ENCODE measurements around the gene TAC1.
"Not testable (repeated sequence)": the region's sequence is repeated elsewhere in the genome, so short reads cannot be mapped to it uniquely, and the experiment has no call there.

Gene TAC1

DNA sequence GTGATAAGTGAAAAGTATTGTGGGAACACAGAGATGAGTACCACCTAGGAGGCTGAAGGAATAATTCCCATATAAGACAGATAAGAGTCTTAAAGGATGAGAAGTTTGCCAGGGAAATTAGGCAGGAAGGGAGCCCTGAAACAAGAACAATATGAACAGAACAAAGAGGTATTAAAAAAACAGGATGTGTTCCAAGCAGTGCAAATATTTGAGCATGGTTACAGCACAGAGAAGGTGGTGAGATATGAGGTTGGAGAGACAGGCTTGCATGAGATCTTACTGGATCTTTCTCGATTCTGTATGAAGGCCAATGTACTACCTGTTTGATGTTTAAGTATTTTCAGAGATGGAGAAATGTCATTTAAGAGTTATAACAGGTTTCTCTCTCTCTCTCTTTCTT lies 20.3 kb downstream of the TAC1 start:
- TF ChIP-seq, protein P1, sequence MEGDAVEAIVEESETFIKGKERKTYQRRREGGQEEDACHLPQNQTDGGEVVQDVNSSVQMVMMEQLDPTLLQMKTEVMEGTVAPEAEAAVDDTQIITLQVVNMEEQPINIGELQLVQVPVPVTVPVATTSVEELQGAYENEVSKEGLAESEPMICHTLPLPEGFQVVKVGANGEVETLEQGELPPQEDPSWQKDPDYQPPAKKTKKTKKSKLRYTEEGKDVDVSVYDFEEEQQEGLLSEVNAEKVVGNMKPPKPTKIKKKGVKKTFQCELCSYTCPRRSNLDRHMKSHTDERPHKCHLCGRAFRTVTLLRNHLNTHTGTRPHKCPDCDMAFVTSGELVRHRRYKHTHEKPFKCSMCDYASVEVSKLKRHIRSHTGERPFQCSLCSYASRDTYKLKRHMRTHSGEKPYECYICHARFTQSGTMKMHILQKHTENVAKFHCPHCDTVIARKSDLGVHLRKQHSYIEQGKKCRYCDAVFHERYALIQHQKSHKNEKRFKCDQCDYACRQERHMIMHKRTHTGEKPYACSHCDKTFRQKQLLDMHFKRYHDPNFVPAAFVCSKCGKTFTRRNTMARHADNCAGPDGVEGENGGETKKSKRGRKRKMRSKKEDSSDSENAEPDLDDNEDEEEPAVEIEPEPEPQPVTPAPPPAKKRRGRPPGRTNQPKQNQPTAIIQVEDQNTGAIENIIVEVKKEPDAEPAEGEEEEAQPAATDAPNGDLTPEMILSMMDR (IDR thresholded peaks at IDR 0.05; ENCODE audit: extremely low read depth, insufficient read depth, missing control alignments): no peak
- in situ Hi-C loops (cut with MboI; ENCODE audit: low pct_unique_long_range_greater_than_20kb, low sequenced_read_pairs, unreplicated experiment): no loop called here
- DNase-seq (ENCODE audit: low spot score): no peak

DNA sequence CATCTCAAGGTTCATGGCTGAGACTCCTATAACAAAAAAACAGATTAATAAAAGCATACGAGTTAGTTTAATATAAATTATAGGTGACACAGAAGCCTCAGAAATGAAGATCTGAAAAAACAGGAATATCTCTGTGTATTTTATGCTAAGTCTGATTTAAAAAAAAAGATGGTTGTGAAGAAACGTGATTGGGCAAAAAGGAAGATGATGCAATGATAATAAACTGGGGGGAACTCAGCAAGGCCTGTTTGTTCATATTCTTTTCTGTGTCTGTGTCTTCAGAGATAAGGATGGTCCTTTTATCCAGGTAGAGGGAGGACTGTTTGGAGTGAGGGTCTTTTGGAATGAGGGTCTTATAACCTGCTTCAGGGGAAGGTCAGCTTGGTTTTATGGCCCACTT lies 25.9 kb downstream of the TAC1 start:
- in situ Hi-C loops (cut with MboI; ENCODE audit: low pct_unique_long_range_greater_than_20kb, low sequenced_read_pairs, unreplicated experiment): no loop called here
- DNase-seq (ENCODE audit: low spot score): no peak
- TF ChIP-seq, protein P1 (IDR thresholded peaks at IDR 0.05; ENCODE audit: extremely low read depth, insufficient read depth, missing control alignments): no peak

DNA sequence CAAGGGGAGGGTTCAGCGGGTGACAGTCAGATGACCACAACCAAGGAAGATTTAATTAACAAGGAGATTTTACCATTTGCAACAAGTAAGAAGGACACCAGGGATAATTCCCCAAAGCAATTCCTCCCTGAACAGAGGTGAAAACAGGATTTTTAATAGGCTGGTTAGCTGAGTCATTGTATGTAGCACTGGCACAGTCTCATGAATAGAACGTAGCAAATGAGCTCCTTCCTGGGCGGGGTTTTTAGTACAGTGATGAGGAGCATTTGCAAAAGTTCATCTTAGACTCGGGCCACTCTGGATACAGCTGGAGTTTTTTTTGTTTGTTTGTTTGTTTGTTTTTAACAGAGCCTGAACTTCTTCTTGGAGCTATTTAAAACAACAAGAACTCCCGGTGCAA lies 39.0 kb downstream of the TAC1 start:
- TF ChIP-seq, protein P1 (IDR thresholded peaks at IDR 0.05; ENCODE audit: extremely low read depth, insufficient read depth, missing control alignments): no peak
- DNase-seq (ENCODE audit: low spot score): no peak
- in situ Hi-C loops (cut with MboI; ENCODE audit: low pct_unique_long_range_greater_than_20kb, low sequenced_read_pairs, unreplicated experiment): no loop called here

DNA sequence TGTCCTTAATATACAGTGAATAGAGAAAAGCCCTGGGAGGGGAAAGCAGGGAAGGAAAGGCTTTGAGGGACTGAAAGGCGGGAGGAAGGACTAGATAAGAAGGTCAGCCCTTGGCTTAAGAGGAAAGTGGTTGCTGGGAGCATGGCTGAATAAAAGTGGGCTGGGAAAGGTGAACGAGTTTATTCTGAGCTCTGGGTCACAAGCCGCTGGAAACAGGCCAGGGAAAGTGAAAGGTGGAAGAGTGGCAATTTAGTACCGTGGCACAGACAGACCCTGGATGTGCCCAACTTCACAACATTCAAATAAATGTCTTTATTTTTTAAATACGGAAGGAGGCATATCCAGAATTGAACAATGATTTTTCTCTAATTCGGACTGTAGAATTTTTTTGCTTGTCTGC lies 39.7 kb downstream of the TAC1 start:
- TF ChIP-seq, protein P1 (IDR thresholded peaks at IDR 0.05; ENCODE audit: extremely low read depth, insufficient read depth, missing control alignments): no peak
- in situ Hi-C loops (cut with MboI; ENCODE audit: low pct_unique_long_range_greater_than_20kb, low sequenced_read_pairs, unreplicated experiment): no loop called here
- DNase-seq (ENCODE audit: low spot score): no peak

DNA sequence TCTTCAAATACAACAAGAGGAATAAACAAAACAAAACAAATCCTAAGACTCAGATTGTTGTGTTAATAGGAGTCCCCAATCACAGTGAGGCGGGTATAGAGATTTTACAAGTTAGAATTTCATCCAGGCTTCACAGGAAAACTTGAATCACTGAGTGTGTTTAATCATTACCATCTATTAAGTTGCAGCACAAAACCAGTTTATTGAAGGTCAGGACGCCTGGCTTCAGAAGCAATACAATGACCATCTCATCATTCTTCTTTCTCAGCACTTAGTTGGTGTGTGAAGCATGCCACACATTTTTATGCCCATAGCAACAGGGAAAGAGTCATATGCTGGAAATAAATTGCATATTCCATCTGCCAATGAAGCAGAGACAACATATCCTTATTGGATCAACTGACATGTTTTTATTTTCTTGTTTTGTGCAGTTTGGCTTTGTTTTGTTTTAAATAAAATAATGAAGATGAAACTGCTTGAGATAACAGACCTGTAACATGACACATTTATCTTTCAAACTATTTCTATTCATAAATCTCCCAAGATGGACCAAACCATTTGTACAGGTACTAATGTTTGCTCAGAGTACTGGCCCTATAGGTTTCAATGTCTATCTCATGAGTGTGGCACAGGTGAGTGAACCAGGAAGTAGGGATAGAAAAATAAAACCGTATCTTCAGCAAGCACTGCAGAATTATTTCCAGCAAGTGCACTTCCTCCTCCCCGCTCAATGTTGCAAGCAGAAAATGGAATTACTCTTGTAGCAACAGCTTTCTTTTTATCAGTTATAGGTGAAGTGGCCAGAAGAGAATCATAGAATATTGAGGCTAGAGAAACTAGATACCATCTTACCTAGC lies 40.4 kb downstream of the TAC1 start:
- DNase-seq (ENCODE audit: low spot score): no peak
- in situ Hi-C loops (cut with MboI; ENCODE audit: low pct_unique_long_range_greater_than_20kb, low sequenced_read_pairs, unreplicated experiment): no loop called here
- TF ChIP-seq, protein P1 (IDR thresholded peaks at IDR 0.05; ENCODE audit: extremely low read depth, insufficient read depth, missing control alignments): no peak

DNA sequence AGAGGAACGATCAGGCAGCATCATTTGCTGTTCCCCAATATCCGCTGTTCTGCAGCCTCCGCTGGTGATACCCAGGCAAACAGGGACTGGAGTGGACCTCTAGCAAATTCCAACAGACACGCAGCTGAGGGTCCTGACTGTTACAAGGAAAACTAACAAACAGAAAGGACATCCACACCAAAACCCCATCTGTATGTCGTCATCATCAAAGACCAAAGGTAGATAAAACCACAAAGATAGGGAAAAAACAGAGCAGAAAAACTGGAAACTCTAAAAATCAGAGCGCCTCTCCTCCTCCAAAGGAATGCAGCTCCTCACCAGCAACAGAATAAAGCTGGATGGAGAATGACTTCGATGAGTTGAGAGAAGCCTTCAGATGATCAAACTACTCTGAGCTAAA lies 54.5 kb downstream of the TAC1 start:
- in situ Hi-C loops (cut with MboI; ENCODE audit: low pct_unique_long_range_greater_than_20kb, low sequenced_read_pairs, unreplicated experiment); DNase-seq (ENCODE audit: low spot score): not testable (repeated sequence)

All from GM13977 (cell line).